GM23338 (cell line): ENCODE measurements around the gene PACSIN1. TPM values are rescaled to one million over a fixed set of nuclear protein-coding genes. Genes with fewer than 3 reads are reported as not detected.
A peak's percentile ranks its signal among the peaks of the same experiment; 100 is the strongest.

Source experiments
- ATAC-seq: fragments of 200-7000 bp; cut with Tn5 transposase; 3 replicates; pipeline ENCODE4 v1.9.1; 2020
- DNase-seq: peaks from one replicate; pipeline ENCODE4 v3.0.0-alpha.2; 2015; ENCODE audit warnings: low spot score
- H2AFZ ChIP-seq: fragments of 200-600 bp; sonication (generic); 2 replicates; pipeline ENCODE4 v1.8.0; 2016; ENCODE audit warnings: antibody characterized with exemption, mild to moderate bottlenecking, moderate library complexity
- H3F3A ChIP-seq: fragments of 200-600 bp; sonication (generic); replicated peaks from 2 replicates; pipeline ENCODE4 v1.8.0; 2017; ENCODE audit warnings: antibody characterized with exemption, mixed run types, low read depth
- H3K27ac ChIP-seq: fragments of 200-600 bp; sonication (generic); 2 replicates; pipeline ENCODE4 v1.6.1; 2016; ENCODE audit warnings: low read depth
- H3K27me3 ChIP-seq: fragments of 200-600 bp; sonication (generic); 2 replicates; pipeline ENCODE4 v1.8.0; 2016; ENCODE audit warnings: mild to moderate bottlenecking, mixed run types, moderate library complexity; ENCODE audit not compliant: insufficient read depth
- H3K36me3 ChIP-seq: fragments of 200-600 bp; sonication (generic); 2 replicates; pipeline ENCODE4 v1.8.0; 2016; ENCODE audit warnings: mild to moderate bottlenecking; ENCODE audit not compliant: insufficient read depth
- H3K4me1 ChIP-seq: fragments of 200-600 bp; sonication (generic); 2 replicates; pipeline ENCODE4 v1.8.0; 2016; ENCODE audit warnings: mild to moderate bottlenecking, moderate library complexity; ENCODE audit not compliant: insufficient read depth
- H3K4me2 ChIP-seq: fragments of 200-600 bp; sonication (generic); 2 replicates; pipeline ENCODE4 v1.7.1; 2017; ENCODE audit warnings: mixed run types
- H3K4me3 ChIP-seq: fragments of 200-600 bp; sonication (generic); 2 replicates; pipeline ENCODE4 v1.6.1; 2016; ENCODE audit warnings: mixed run types
- H3K79me2 ChIP-seq: fragments of 200-600 bp; sonication (generic); replicated peaks from 2 replicates; pipeline ENCODE4 v1.8.0; 2017; ENCODE audit warnings: mild to moderate bottlenecking; ENCODE audit not compliant: insufficient read depth
- H3K9me2 ChIP-seq: fragments of 200-600 bp; sonication (generic); 2 replicates; pipeline ENCODE4 v1.8.0; 2017; ENCODE audit not compliant: insufficient read depth
- H4K20me1 ChIP-seq: fragments of 200-600 bp; sonication (generic); replicated peaks from 2 replicates; pipeline ENCODE4 v1.8.0; 2017; ENCODE audit warnings: mild to moderate bottlenecking; ENCODE audit not compliant: insufficient read depth
- H3K27ac Mint-ChIP-seq: 2 replicates; pipeline ENCODE4 v1.8.0; 2020; ENCODE audit warnings: inconsistent platforms, mild to moderate bottlenecking, moderate library complexity, mixed read lengths
- H3K27me3 Mint-ChIP-seq: 3 replicates; pipeline ENCODE4 v1.8.0; 2022; ENCODE audit warnings: low read depth, mild to moderate bottlenecking, moderate library complexity, mixed read lengths, inconsistent platforms; ENCODE audit not compliant: insufficient read depth, poor library complexity
- H3K36me3 Mint-ChIP-seq: 3 replicates; pipeline ENCODE4 v1.8.0; 2021; ENCODE audit warnings: low read depth, mild to moderate bottlenecking, inconsistent platforms, moderate library complexity, mixed read lengths
- H3K4me1 Mint-ChIP-seq: 3 replicates; pipeline ENCODE4 v1.8.0; 2020; ENCODE audit warnings: mild to moderate bottlenecking, inconsistent platforms, mixed read lengths
- H3K4me3 Mint-ChIP-seq: 3 replicates; pipeline ENCODE4 v1.8.0; 2021; ENCODE audit warnings: moderate library complexity, mild to moderate bottlenecking, inconsistent platforms, mixed read lengths
- H3K9me3 Mint-ChIP-seq: 3 replicates; pipeline ENCODE4 v1.8.0; 2020; ENCODE audit warnings: moderate library complexity, mild to moderate bottlenecking, inconsistent platforms, mixed read lengths
- CREB1 ChIP-seq: fragments of 250-450 bp; sonication (Bioruptor Pico); IDR thresholded peaks from 2 replicates; pipeline ENCODE4 v1.5.0; 2020; ENCODE audit warnings: low read depth, mild to moderate bottlenecking, moderate library complexity
- EZH2 ChIP-seq: fragments of 200-600 bp; sonication (generic); IDR thresholded peaks from one replicate; pipeline ENCODE4 v1.8.0; 2017; ENCODE audit warnings: antibody characterized with exemption, mild to moderate bottlenecking, low read depth; ENCODE audit not compliant: unreplicated experiment
- EZH2phosphoT487 ChIP-seq: fragments of 200-600 bp; sonication (generic); IDR thresholded peaks from one replicate; pipeline ENCODE4 v1.8.1; 2018; ENCODE audit warnings: antibody characterized with exemption; ENCODE audit not compliant: unreplicated experiment
- JUNB ChIP-seq: IDR thresholded peaks from one replicate; pipeline ENCODE4 v1.6.1; 2016; ENCODE audit warnings: antibody characterized with exemption; ENCODE audit not compliant: unreplicated experiment
- NANOG ChIP-seq: IDR thresholded peaks from 2 replicates; pipeline ENCODE4 v1.6.1; 2016; ENCODE audit warnings: antibody characterized with exemption, borderline replicate concordance
- POLR2AphosphoS5 ChIP-seq: IDR thresholded peaks from 2 replicates; pipeline ENCODE4 v1.6.1; 2016; ENCODE audit warnings: antibody characterized with exemption, low read depth
- ZNF114 ChIP-seq: fragments of 250-450 bp; sonication (Bioruptor Pico); IDR thresholded peaks from 2 replicates; pipeline ENCODE4 v1.5.0; 2020; ENCODE audit warnings: mild to moderate bottlenecking, moderate library complexity
- polyA plus RNA-seq: library from polyadenylated mRNA; unstranded; fragments of >200 nt; fragmentation: Nextera tagmentation; extraction: Ambion mirVana; gene quantifications from 2 replicates; pipeline ENCODE4 v1.2.1, GENCODE V29; 2016
- total RNA-seq: library from RNA; depleted of rRNA; stranded (reverse); fragments of >200 nt; shearing (Covaris generic); gene quantifications from 2 replicates; pipeline ENCODE4 v1.2.3, GENCODE V29; 2014
- TF ChIP-seq, protein P1 (sequence below): IDR thresholded peaks from 2 replicates; pipeline ENCODE4 v1.6.1; 2016; ENCODE audit warnings: antibody characterized with exemption
- TF ChIP-seq, protein P2 (sequence below): IDR thresholded peaks from one replicate; pipeline ENCODE4 v1.6.1; 2018; ENCODE audit warnings: antibody characterized with exemption; ENCODE audit not compliant: unreplicated experiment
- TF ChIP-seq, protein P3 (sequence below), 2 experiments: fragments of 200-600 bp in 1 of 2; sonication (generic) in 1 of 2; conservative IDR thresholded peaks; 2 replicates each; pipeline versions ENCODE4 v1.5.1 to v1.6.1; 2016 to 2017; ENCODE audit warnings: antibody characterized with exemption in 2 of 2, low read depth in 2 of 2, mild to moderate bottlenecking in 2 of 2, moderate library complexity in 1 of 2

The PACSIN1 gene
- total and polyA plus RNA-seq, 2 experiments from 2014 or later: 5.2 to 8.7 TPM

DNA sequence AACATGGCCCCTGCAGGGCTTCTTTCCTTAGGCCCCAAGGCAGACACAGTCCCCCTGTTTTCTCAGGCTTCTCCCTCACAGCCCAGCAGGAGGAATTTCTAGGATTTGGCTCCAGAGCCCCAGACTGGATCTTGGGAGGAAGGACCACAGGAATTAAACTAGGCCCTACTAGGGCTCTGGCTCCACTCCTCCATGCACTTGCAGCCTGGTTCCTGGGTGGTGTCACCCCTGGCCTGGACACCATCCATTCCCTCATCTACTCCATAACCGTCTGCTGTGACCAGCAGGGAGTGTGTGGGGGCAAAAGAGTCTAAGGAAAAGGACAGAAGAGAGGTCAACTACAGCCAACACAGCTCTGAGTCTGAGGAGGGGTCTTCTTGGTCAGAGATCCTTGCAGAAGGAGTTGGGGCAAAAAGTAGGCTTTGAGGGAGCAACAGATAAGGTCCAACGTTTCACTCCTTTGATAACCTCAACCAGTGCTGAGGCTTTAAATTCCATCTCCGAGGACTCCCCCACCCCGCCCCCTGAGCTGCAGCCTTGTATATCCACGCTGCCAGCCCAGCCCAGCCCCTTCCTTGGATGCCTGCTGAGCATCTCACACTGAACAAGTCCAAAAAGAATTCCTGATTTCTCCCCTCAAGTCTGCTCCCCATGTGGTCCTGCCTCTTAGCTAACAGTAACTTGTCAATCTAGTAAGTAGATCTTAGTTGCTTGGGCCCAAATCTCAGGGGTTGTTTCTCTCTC is 118.2 kb downstream of the PACSIN1 start:
- 0 out of 2 replicates have a peak, but pooled peaks cover 4% of the 10 kb centered on the region for H3F3A ChIP-seq
- H3K79me2 ChIP-seq: no peaks in the 10 kb centered on the region
- Mint-ChIP-seq H3K27ac (peak overlapping the region; percentile 38; the same call in 1 of the 2 replicates), H3K9me3 (no peaks in the 10 kb centered on the region), H3K36me3 (no peaks in the 10 kb centered on the region), H3K4me1 (peaks cover 27% of the 10 kb centered on the region), H3K27me3 (peaks cover 2% of the 10 kb centered on the region), H3K4me3 (no peak overlapping the region)
- no peaks in the 10 kb centered on the region for H3K27me3 ChIP-seq
- H3K4me1 ChIP-seq: peaks cover 8% of the 10 kb centered on the region; the same call in 1 of the 2 replicates
- H3K36me3 ChIP-seq: no peaks in the 10 kb centered on the region; the same call in 1 of the 2 replicates
- ATAC-seq (peak; percentile 5; the same call in 1 of the 3 replicates), DNase-seq (no peak)
- H3K9me2 ChIP-seq: no peaks in the 10 kb centered on the region
- no peak overlapping the region for H3K27ac ChIP-seq
- TF ChIP-seq, protein P1, sequence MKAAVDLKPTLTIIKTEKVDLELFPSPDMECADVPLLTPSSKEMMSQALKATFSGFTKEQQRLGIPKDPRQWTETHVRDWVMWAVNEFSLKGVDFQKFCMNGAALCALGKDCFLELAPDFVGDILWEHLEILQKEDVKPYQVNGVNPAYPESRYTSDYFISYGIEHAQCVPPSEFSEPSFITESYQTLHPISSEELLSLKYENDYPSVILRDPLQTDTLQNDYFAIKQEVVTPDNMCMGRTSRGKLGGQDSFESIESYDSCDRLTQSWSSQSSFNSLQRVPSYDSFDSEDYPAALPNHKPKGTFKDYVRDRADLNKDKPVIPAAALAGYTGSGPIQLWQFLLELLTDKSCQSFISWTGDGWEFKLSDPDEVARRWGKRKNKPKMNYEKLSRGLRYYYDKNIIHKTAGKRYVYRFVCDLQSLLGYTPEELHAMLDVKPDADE: no peak
- TF ChIP-seq, protein P2, sequence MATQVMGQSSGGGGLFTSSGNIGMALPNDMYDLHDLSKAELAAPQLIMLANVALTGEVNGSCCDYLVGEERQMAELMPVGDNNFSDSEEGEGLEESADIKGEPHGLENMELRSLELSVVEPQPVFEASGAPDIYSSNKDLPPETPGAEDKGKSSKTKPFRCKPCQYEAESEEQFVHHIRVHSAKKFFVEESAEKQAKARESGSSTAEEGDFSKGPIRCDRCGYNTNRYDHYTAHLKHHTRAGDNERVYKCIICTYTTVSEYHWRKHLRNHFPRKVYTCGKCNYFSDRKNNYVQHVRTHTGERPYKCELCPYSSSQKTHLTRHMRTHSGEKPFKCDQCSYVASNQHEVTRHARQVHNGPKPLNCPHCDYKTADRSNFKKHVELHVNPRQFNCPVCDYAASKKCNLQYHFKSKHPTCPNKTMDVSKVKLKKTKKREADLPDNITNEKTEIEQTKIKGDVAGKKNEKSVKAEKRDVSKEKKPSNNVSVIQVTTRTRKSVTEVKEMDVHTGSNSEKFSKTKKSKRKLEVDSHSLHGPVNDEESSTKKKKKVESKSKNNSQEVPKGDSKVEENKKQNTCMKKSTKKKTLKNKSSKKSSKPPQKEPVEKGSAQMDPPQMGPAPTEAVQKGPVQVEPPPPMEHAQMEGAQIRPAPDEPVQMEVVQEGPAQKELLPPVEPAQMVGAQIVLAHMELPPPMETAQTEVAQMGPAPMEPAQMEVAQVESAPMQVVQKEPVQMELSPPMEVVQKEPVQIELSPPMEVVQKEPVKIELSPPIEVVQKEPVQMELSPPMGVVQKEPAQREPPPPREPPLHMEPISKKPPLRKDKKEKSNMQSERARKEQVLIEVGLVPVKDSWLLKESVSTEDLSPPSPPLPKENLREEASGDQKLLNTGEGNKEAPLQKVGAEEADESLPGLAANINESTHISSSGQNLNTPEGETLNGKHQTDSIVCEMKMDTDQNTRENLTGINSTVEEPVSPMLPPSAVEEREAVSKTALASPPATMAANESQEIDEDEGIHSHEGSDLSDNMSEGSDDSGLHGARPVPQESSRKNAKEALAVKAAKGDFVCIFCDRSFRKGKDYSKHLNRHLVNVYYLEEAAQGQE: no peak
- no peak for TF ChIP-seq JUNB
- no peak for TF ChIP-seq POLR2AphosphoS5
- TF ChIP-seq, protein P3, sequence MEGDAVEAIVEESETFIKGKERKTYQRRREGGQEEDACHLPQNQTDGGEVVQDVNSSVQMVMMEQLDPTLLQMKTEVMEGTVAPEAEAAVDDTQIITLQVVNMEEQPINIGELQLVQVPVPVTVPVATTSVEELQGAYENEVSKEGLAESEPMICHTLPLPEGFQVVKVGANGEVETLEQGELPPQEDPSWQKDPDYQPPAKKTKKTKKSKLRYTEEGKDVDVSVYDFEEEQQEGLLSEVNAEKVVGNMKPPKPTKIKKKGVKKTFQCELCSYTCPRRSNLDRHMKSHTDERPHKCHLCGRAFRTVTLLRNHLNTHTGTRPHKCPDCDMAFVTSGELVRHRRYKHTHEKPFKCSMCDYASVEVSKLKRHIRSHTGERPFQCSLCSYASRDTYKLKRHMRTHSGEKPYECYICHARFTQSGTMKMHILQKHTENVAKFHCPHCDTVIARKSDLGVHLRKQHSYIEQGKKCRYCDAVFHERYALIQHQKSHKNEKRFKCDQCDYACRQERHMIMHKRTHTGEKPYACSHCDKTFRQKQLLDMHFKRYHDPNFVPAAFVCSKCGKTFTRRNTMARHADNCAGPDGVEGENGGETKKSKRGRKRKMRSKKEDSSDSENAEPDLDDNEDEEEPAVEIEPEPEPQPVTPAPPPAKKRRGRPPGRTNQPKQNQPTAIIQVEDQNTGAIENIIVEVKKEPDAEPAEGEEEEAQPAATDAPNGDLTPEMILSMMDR (conservative IDR thresholded peaks at IDR 0.05; ENCODE audit: low read depth in 2 of 2): no peak
- H4K20me1 ChIP-seq: peaks cover 9% of the 10 kb centered on the region; the same call in 1 of the 2 replicates
- no peak overlapping the region for H3K4me3 ChIP-seq
- H3K4me2 ChIP-seq: no peak overlapping the region
- H2AFZ ChIP-seq: no peak overlapping the region

DNA sequence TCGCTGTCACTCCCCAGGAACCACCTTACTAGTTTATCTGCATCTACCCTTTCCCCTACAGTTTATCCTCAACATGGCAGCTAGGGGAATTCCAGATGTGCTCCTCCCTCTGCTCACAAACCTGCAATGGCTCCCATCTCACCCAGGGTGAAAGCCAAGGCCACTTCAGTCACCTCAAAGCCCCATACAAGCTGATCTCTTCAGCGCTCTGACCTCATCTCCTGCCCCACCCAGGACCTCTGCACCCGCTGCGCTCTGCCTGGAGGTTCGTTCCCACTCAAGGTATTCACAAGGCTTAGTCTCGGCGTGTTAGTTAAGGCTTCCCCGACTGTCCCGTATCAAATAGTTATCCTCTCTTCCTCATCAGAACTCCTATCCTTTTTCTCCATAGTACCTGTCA is 118.8 kb downstream of the PACSIN1 start:
- Histone ChIP-seq H3K36me3 (no peaks in the 10 kb centered on the region; the same call in 1 of the 2 replicates), H3K9me2 (no peaks in the 10 kb centered on the region), H3K4me1 (peaks cover 8% of the 10 kb centered on the region; the same call in 1 of the 2 replicates), H3K4me2 (no peak overlapping the region), H3K27me3 (no peaks in the 10 kb centered on the region), H4K20me1 (peaks cover 9% of the 10 kb centered on the region; the same call in 1 of the 2 replicates), H2AFZ (no peak overlapping the region), H3K4me3 (no peak overlapping the region), H3K79me2 (no peaks in the 10 kb centered on the region), H3F3A (0 out of 2 replicates have a peak, but pooled peaks cover 4% of the 10 kb centered on the region), H3K27ac (no peak overlapping the region)
- peak overlapping the region; percentile 38; the same call in 1 of the 2 replicates for H3K27ac Mint-ChIP-seq
- DNase-seq (no peak), ATAC-seq (no peak)
- H3K27me3 Mint-ChIP-seq: peaks cover 2% of the 10 kb centered on the region
- no peak overlapping the region for H3K4me3 Mint-ChIP-seq
- H3K36me3 Mint-ChIP-seq: no peaks in the 10 kb centered on the region
- H3K9me3 Mint-ChIP-seq: no peaks in the 10 kb centered on the region
- peaks cover 34% of the 10 kb centered on the region for H3K4me1 Mint-ChIP-seq
- TF ChIP-seq ZNF114 (CRISPR knock-in tag) (no peak), EZH2phosphoT487 (no peak), NANOG (no peak), CREB1 (CRISPR knock-in tag) (no peak), EZH2 (no peak)
- TF ChIP-seq, protein P3 (conservative IDR thresholded peaks at IDR 0.05; ENCODE audit: low read depth in 2 of 2): no peak
- TF ChIP-seq, protein P2: no peak
